IPS-11a (cell line): ENCODE data around the gene ZNF71.
"Not testable (repeated sequence)": the region's sequence is repeated elsewhere in the genome, so short reads cannot be mapped to it uniquely, and the experiment has no call there.

Source experiments
- H3K4me3 ChIP-seq: one replicate; pipeline ENCODE4 v1.5.1; 2013; ENCODE audit warnings: low read depth, low read length, control low read depth

ZNF71 gene

GRCh38 chr19:56619121-56619520 is 24.0 kb downstream of the ZNF71 start:
- H3K4me3 ChIP-seq, result no peak overlapping the region

GRCh38 chr19:56622374-56622773 is 27.3 kb downstream of the ZNF71 start:
- no peak overlapping the region for H3K4me3 ChIP-seq

- H3K4me3 ChIP-seq, result no peak overlapping the region
Measured at GRCh38 chr19:56623006-56623405, 27.9 kb downstream of the ZNF71 start.

- no peak overlapping the region for H3K4me3 ChIP-seq
Measured at GRCh38 chr19:56625708-56626107, 30.6 kb downstream of the ZNF71 start.

GRCh38 chr19:56633021-56633420 is 37.9 kb downstream of the ZNF71 start:
- no peak overlapping the region for H3K4me3 ChIP-seq

- no peak overlapping the region for H3K4me3 ChIP-seq
Measured at GRCh38 chr19:56637976-56638555, 43.0 kb downstream of the ZNF71 start.

GRCh38 chr19:56639217-56639616 is 44.1 kb downstream of the ZNF71 start:
- no peak overlapping the region for H3K4me3 ChIP-seq

GRCh38 chr19:56642711-56643459 is 47.8 kb downstream of the ZNF71 start, which contains the start of gene SMIM17:
SMIM17 (plus strand) TSS chr19:56643159; CDS start chr19:56645668, 2,509 bp downstream.
- no peak within 1 kb of the TSS for H3K4me3 ChIP-seq

GRCh38 chr19:56643460-56643955 is 48.4 kb downstream of the ZNF71 start:
- H3K4me3 ChIP-seq, result no peak overlapping the region

- H3K4me3 ChIP-seq, result no peak overlapping the region
Measured at GRCh38 chr19:56654151-56654550, 59.0 kb downstream of the ZNF71 start.

GRCh38 chr19:56660381-56661107 is 65.4 kb downstream of the ZNF71 start:
- no peak overlapping the region for H3K4me3 ChIP-seq

- H3K4me3 ChIP-seq, result no peak overlapping the region
Measured at GRCh38 chr19:56661248-56661647, 66.1 kb downstream of the ZNF71 start.

GRCh38 chr19:56663931-56664500 is 68.9 kb downstream of the ZNF71 start:
- H3K4me3 ChIP-seq, result no peak overlapping the region

- no peak overlapping the region for H3K4me3 ChIP-seq
Measured at GRCh38 chr19:56664511-56664910, 69.4 kb downstream of the ZNF71 start.

- H3K4me3 ChIP-seq, result no peak overlapping the region
Measured at GRCh38 chr19:56667311-56667870, 72.3 kb downstream of the ZNF71 start.

GRCh38 chr19:56668676-56669075 is 73.6 kb downstream of the ZNF71 start:
- H3K4me3 ChIP-seq, result no peak overlapping the region

- H3K4me3 ChIP-seq, result no peak overlapping the region
Measured at GRCh38 chr19:56670401-56670960, 75.4 kb downstream of the ZNF71 start.

GRCh38 chr19:56670961-56671612 is 76.0 kb downstream of the ZNF71 start:
- H3K4me3 ChIP-seq, result peak overlapping the region; percentile 40

GRCh38 chr19:56671613-56671994 is 76.5 kb downstream of the ZNF71 start, which contains the start of gene ZNF835:
ZNF835 (minus strand) TSS chr19:56671757; CDS start chr19:56665198, 6,559 bp downstream.
- H3K4me3 ChIP-seq, result peak within 1 kb of the TSS; percentile 40

- H3K4me3 ChIP-seq, result not testable (repeated sequence)
Measured at GRCh38 chr19:56672610-56673009, 77.5 kb downstream of the ZNF71 start.
